GM21528 (cell line): ENCODE data around the gene SP4.

Experiments used
- ATAC-seq: cut with Tn5 transposase; IDR thresholded peaks from one replicate; pipeline ENCODE4 v1.9.1; 2021; ENCODE audit warnings: mild to moderate bottlenecking, moderate library complexity; ENCODE audit not compliant: unreplicated experiment, low FRiP score

SP4 gene

GRCh38 chr7:21443149-21443841, 15.4 kb downstream of the SP4 start:
- no peak for ATAC-seq

GRCh38 chr7:21448974-21449373, 21.1 kb downstream of the SP4 start:
- ATAC-seq: no peak

- ATAC-seq: no peak
Measured at GRCh38 chr7:21450076-21450475, 22.2 kb downstream of the SP4 start.

GRCh38 chr7:21450941-21451340, 23.1 kb downstream of the SP4 start:
- no peak for ATAC-seq

GRCh38 chr7:21454182-21454581, 26.3 kb downstream of the SP4 start:
- ATAC-seq: no peak

GRCh38 chr7:21454906-21455305, 27.0 kb downstream of the SP4 start:
- no peak for ATAC-seq

GRCh38 chr7:21461282-21461681, 33.4 kb downstream of the SP4 start:
- no peak for ATAC-seq

- no peak for ATAC-seq
Measured at GRCh38 chr7:21462081-21462480, 34.2 kb downstream of the SP4 start.

- ATAC-seq: no peak
Measured at GRCh38 chr7:21463524-21463923, 35.6 kb downstream of the SP4 start.

- no peak for ATAC-seq
Measured at GRCh38 chr7:21468969-21469368, 41.1 kb downstream of the SP4 start.

GRCh38 chr7:21469894-21470293, 42.0 kb downstream of the SP4 start:
- ATAC-seq: no peak

GRCh38 chr7:21472029-21472428, 44.1 kb downstream of the SP4 start:
- no peak for ATAC-seq

GRCh38 chr7:21476429-21476828, 48.5 kb downstream of the SP4 start:
- ATAC-seq: no peak

GRCh38 chr7:21480693-21481403, 53.0 kb downstream of the SP4 start:
- ATAC-seq: no peak

- no peak for ATAC-seq
Measured at GRCh38 chr7:21486511-21486910, 58.6 kb downstream of the SP4 start.

- ATAC-seq: no peak
Measured at GRCh38 chr7:21495731-21496130, 67.8 kb downstream of the SP4 start.

GRCh38 chr7:21497072-21497471, 69.2 kb downstream of the SP4 start:
- ATAC-seq: no peak

- ATAC-seq: no peak
Measured at GRCh38 chr7:21500117-21500832, 72.4 kb downstream of the SP4 start.

GRCh38 chr7:21504021-21504420, 76.1 kb downstream of the SP4 start:
- ATAC-seq: no peak

GRCh38 chr7:21507627-21508343, 79.9 kb downstream of the SP4 start:
- no peak for ATAC-seq

GRCh38 chr7:21508538-21508937, 80.7 kb downstream of the SP4 start:
- no peak for ATAC-seq
